NCI-H524 treated with DMSO at 0.1 percent for 48 hours (cell line): Measurements from ENCODE around the gene SLC9A9.

Experiments used
- DNase-seq: peaks from one replicate; lab custom pipeline; 2025; lab: John Stamatoyannopoulos, UW

Gene SLC9A9

GRCh38 chr3:143217283-143217682 is 631.0 kb downstream of the SLC9A9 start:
- no peak for DNase-seq

GRCh38 chr3:143216709-143217182 is 631.5 kb downstream of the SLC9A9 start:
- DNase-seq = no peak
